Endothelial cell of umbilical vein (primary cell): ENCODE measurements around the gene COMT. TPM values are rescaled to one million over a fixed set of nuclear protein-coding genes. Genes with fewer than 3 reads are reported as not detected.

Experiments
- microRNA-seq: library from miRNA; unstranded; fragments of <30 nt; microRNA quantifications from one replicate; pipeline ENCODE4 v1.2.0, GENCODE V29; 2021; ENCODE audit warnings: borderline number of aligned reads, borderline replicate concordance
- polyA plus RNA-seq, 4 experiments: library from polyadenylated mRNA; depleted of rRNA in 3 of 4; stranded (reverse) in 3 of 4; unstranded in 1 of 4; fragments of >200 nt; gene quantifications; 2 replicates each; pipeline versions ENCODE4 v1.2.1 to v1.2.3, GENCODE V29; 2011 to 2012; ENCODE audit warnings: missing spikeins in 1 of 4
- total RNA-seq: library from RNA; stranded (reverse); gene quantifications from 2 replicates; pipeline ENCODE4 v1.2.3, GENCODE V29; 2021

Gene COMT
- total and polyA plus RNA-seq, 2 donors (not counting 3 experiments of a cell fraction or from before 2014, with no cell fraction given): 221 to 537 TPM

Small RNA genes within 50 kb of the gene (microRNA-seq; reads per million reads assigned to microRNA genes)
- gene MIR4761: not detected

Other genes with a start within 250 kb of the COMT start
- gene SEPTIN5, start 227.3 kb upstream of the COMT start, total RNA-seq: 31.1 and 33.5 TPM in 2 replicates
- gene SEPTIN5, start 227.3 kb upstream of the COMT start, polyA plus RNA-seq: 35.8 and 37.8 TPM in 2 replicates
- 1.5 and 1.7 TPM in 2 replicates for gene GP1BB, start 218.2 kb upstream of the COMT start, total RNA-seq
- 6.2 and 8.3 TPM in 2 replicates for gene GP1BB, start 218.2 kb upstream of the COMT start, polyA plus RNA-seq
- 30.2 and 38.2 TPM in 2 replicates for gene TBX1, start 181.0 kb upstream of the COMT start, total RNA-seq
- gene TBX1, start 181.0 kb upstream of the COMT start, polyA plus RNA-seq: 8.9 and 11.0 TPM in 2 replicates
- gene GNB1L, start 86.9 kb upstream of the COMT start, total RNA-seq: 5.9 and 11.2 TPM in 2 replicates
- gene GNB1L, start 86.9 kb upstream of the COMT start, polyA plus RNA-seq: 5.4 and 5.9 TPM in 2 replicates
- 31.9 and 32.1 TPM in 2 replicates for gene RTL10, start 86.9 kb upstream of the COMT start, total RNA-seq
- gene RTL10, start 86.9 kb upstream of the COMT start, polyA plus RNA-seq: 40.8 and 54.5 TPM in 2 replicates
- gene TXNRD2, start within 50 bp of the COMT start, total RNA-seq: 211 and 245 TPM in 2 replicates
- 440 and 511 TPM in 2 replicates for gene TXNRD2, start within 50 bp of the COMT start, polyA plus RNA-seq
- gene ARVCF, start 75.1 kb downstream of the COMT start, total RNA-seq: 105 and 109 TPM in 2 replicates
- gene ARVCF, start 75.1 kb downstream of the COMT start, polyA plus RNA-seq: 81.3 and 83.6 TPM in 2 replicates
- 33.2 and 40.0 TPM in 2 replicates for gene TANGO2, start 79.3 kb downstream of the COMT start, total RNA-seq
- 49.3 and 59.5 TPM in 2 replicates for gene TANGO2, start 79.3 kb downstream of the COMT start, polyA plus RNA-seq
- gene DGCR8, start 138.5 kb downstream of the COMT start, total RNA-seq: 64.2 and 69.7 TPM in 2 replicates
- gene DGCR8, start 138.5 kb downstream of the COMT start, polyA plus RNA-seq: 30.7 and 32.7 TPM in 2 replicates
- gene RANBP1, start 174.3 kb downstream of the COMT start, total RNA-seq: 237 and 247 TPM in 2 replicates
- gene RANBP1, start 174.3 kb downstream of the COMT start, polyA plus RNA-seq: 144 and 228 TPM in 2 replicates
- gene TRMT2A, start 175.5 kb downstream of the COMT start, total RNA-seq: 50.5 and 51.2 TPM in 2 replicates
- gene TRMT2A, start 175.5 kb downstream of the COMT start, polyA plus RNA-seq: 61.9 and 73.2 TPM in 2 replicates
- 128 and 131 TPM in 2 replicates for gene ZDHHC8, start 190.0 kb downstream of the COMT start, total RNA-seq
- 49.8 and 69.9 TPM in 2 replicates for gene ZDHHC8, start 190.0 kb downstream of the COMT start, polyA plus RNA-seq
- gene CCDC188, start 209.3 kb downstream of the COMT start, total RNA-seq: 9.4 and 11.6 TPM in 2 replicates
- 9.8 and 10.5 TPM in 2 replicates for gene CCDC188, start 209.3 kb downstream of the COMT start, polyA plus RNA-seq